GM12891 (cell line): Measurements from ENCODE around the gene IGF2BP1.

ENCODE experiments used
- POLR2A ChIP-seq: IDR thresholded peaks from 2 replicates; pipeline ENCODE4 v1.6.1; 2011; ENCODE audit warnings: low read depth, low read length, control low read depth
- TAF1 ChIP-seq: IDR thresholded peaks from 2 replicates; pipeline ENCODE4 v1.6.1; 2011; ENCODE audit warnings: low read depth, low read length, control low read depth

GRCh38 chr17:49093131-49093530, 95.9 kb downstream of the IGF2BP1 start:
- TF ChIP-seq TAF1 = no peak
- TF ChIP-seq POLR2A = no peak
